DND-41 (cell line): Measurements from ENCODE around the gene PTGES2.

Experiments
- ATAC-seq: fragments of 200-7000 bp; cut with Tn5 transposase; 3 replicates; pipeline ENCODE4 v1.9.1; 2021; ENCODE audit warnings: low read depth; ENCODE audit not compliant: insufficient read depth
- DNase-seq: peaks from one replicate; pipeline ENCODE4 v3.0.0-alpha.2; 2020
- H2AFZ ChIP-seq: 2 replicates; pipeline ENCODE4 v1.6.0; 2012; ENCODE audit warnings: low read depth, low read length
- H3K27ac ChIP-seq: 2 replicates; pipeline ENCODE4 v1.5.1; 2012; ENCODE audit warnings: low read length, inconsistent platforms
- H3K27me3 ChIP-seq: fragments of 200-600 bp; sonication (generic); 2 replicates; pipeline ENCODE4 v1.6.0; 2012; ENCODE audit warnings: low read length, mild to moderate bottlenecking, inconsistent platforms; ENCODE audit not compliant: insufficient read depth, poor library complexity
- H3K36me3 ChIP-seq: 2 replicates; pipeline ENCODE4 v1.5.1; 2012; ENCODE audit warnings: low read length, inconsistent platforms; ENCODE audit not compliant: insufficient read depth
- H3K4me1 ChIP-seq: 2 replicates; pipeline ENCODE4 v1.5.1; 2012; ENCODE audit warnings: mild to moderate bottlenecking, low read length; ENCODE audit not compliant: insufficient read depth
- H3K4me2 ChIP-seq: 2 replicates; pipeline ENCODE4 v1.6.0; 2012; ENCODE audit warnings: mild to moderate bottlenecking, moderate library complexity, low read length, inconsistent platforms; ENCODE audit not compliant: insufficient read depth
- H3K4me3 ChIP-seq, 2 experiments: fragments of 200-600 bp in 1 of 2; shearing (Covaris generic) in 1 of 2; 2 replicates each; pipeline ENCODE4 v1.5.1; 2012 to 2016; ENCODE audit warnings: inconsistent platforms in 2 of 2, low read length in 2 of 2, mild to moderate bottlenecking in 2 of 2, low read depth in 1 of 2, moderate library complexity in 1 of 2
- H3K79me2 ChIP-seq: 2 replicates; pipeline ENCODE4 v1.6.0; 2012; ENCODE audit warnings: low read length, inconsistent platforms; ENCODE audit not compliant: insufficient read depth
- H3K9ac ChIP-seq: 2 replicates; pipeline ENCODE4 v1.6.0; 2012; ENCODE audit warnings: low read depth, mild to moderate bottlenecking, inconsistent platforms, low read length, moderate library complexity
- H3K9me3 ChIP-seq: 2 replicates; pipeline ENCODE4 v1.5.1; 2012; ENCODE audit warnings: low read length, moderate library complexity, mild to moderate bottlenecking, inconsistent platforms; ENCODE audit not compliant: insufficient read depth, severe bottlenecking
- H4K20me1 ChIP-seq: 2 replicates; pipeline ENCODE4 v1.6.0; 2012; ENCODE audit warnings: low read length; ENCODE audit not compliant: insufficient read depth
- CTCF ChIP-seq: IDR thresholded peaks from 2 replicates; pipeline ENCODE4 v1.5.1; 2012; ENCODE audit warnings: borderline replicate concordance, low read length, moderate library complexity, mild to moderate bottlenecking; ENCODE audit not compliant: poor library complexity, severe bottlenecking; ENCODE audit errors: extremely low read depth
- EZH2 ChIP-seq: IDR thresholded peaks from 3 replicates; pipeline ENCODE4 v1.6.1; 2012; ENCODE audit warnings: borderline replicate concordance, low read depth, mild to moderate bottlenecking, moderate library complexity, low read length, inconsistent platforms; ENCODE audit not compliant: severe bottlenecking

PTGES2 gene

GRCh38 chr9:128089299-128089698 is 38.2 kb downstream of the PTGES2 start:
- Histone ChIP-seq H3K9me3 (no peaks in the 10 kb centered on the region), H3K36me3 (peaks cover 13% of the 10 kb centered on the region), H3K4me2 (no peak overlapping the region), H3K4me3 (no peak overlapping the region), H3K27me3 (no peaks in the 10 kb centered on the region), H3K79me2 (peaks cover 81% of the 10 kb centered on the region), H2AFZ (no peak overlapping the region), H3K9ac (no peak overlapping the region), H3K27ac (no peak overlapping the region), H3K4me1 (peaks cover 39% of the 10 kb centered on the region), H4K20me1 (no peaks in the 10 kb centered on the region)
- ATAC-seq: no peak
- DNase-seq: no peak
- TF ChIP-seq CTCF (no peak), EZH2 (no peak)

DNA sequence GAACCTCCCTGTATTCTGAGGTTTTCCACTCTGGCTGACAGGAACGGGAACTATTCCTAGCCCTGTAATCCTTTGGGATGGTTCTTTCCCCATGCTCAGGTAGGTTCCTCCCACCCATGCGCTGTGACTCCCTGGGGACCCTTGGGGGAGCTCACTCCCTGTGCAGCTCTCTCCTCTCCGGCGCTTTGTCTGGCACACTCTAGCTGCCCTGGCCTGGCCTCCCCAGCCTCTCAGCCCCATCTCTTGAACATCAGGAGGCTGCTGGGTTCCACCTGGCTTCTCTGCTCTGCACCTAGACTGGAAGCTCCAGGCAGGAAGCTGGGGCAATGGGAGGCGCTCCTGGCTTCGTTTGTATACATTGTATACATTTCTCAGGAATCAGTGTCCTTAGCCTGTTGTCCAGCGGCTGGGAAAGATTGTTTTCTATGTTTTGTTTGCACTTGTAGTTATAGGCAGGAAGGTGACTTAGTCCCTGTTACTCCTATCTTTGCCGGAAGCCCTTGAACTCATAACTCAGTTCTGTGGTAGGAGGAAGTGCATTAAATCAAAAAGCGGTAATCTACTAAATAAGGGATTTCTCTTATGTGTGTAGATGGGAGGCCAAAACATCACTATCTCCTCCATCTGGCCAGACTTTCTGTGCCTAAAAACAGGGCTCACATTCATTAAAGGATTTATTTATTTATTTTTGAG is 39.1 kb downstream of the PTGES2 start:
- peaks cover 30% of the 10 kb centered on the region for H3K4me1 ChIP-seq
- H3K4me3 ChIP-seq: no peak overlapping the region
- H3K4me2 ChIP-seq: no peak overlapping the region
- H2AFZ ChIP-seq: no peak overlapping the region
- H3K9ac ChIP-seq: no peak overlapping the region
- H3K27me3 ChIP-seq: no peaks in the 10 kb centered on the region
- H4K20me1 ChIP-seq: no peaks in the 10 kb centered on the region
- H3K27ac ChIP-seq: no peak overlapping the region
- H3K36me3 ChIP-seq: peaks cover 12% of the 10 kb centered on the region
- TF ChIP-seq EZH2 (no peak), CTCF (no peak)
- peaks cover 85% of the 10 kb centered on the region for H3K79me2 ChIP-seq
- H3K9me3 ChIP-seq: no peaks in the 10 kb centered on the region
- ATAC-seq (no peak), DNase-seq (no peak)

- Histone ChIP-seq H3K9me3 (no peaks in the 10 kb centered on the region), H3K4me2 (no peak overlapping the region), H3K27ac (no peak overlapping the region), H3K36me3 (peaks cover 12% of the 10 kb centered on the region), H4K20me1 (no peaks in the 10 kb centered on the region), H3K4me1 (peaks cover 18% of the 10 kb centered on the region), H3K4me3 (no peak overlapping the region), H3K9ac (no peak overlapping the region), H2AFZ (no peak overlapping the region), H3K79me2 (peaks cover 76% of the 10 kb centered on the region), H3K27me3 (no peaks in the 10 kb centered on the region)
- ATAC-seq (no peak), DNase-seq (no peak)
- TF ChIP-seq CTCF (no peak), EZH2 (no peak)
Measured at GRCh38 chr9:128087262-128087661, 40.3 kb downstream of the PTGES2 start.

DNA sequence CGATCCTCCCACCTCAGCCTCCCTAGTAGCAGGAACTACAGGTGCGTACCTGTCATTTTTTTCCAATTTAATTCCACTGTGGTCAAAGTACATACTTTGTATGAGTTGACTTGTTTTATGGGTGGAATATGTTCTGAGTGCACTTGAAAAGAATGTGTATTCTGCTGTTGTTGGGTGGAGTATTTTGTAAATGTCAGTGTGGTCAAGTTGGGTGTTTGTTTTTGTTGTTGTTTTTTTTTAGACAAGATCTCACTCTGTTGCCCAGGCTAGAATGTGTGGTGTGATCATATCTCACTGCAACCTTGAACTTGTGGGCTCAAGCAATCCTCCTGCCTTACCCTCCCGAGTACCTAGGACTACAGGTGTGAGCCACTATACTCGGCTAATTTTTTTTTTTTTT is 41.6 kb downstream of the PTGES2 start:
- H3K27ac ChIP-seq: no peak overlapping the region
- peaks cover 75% of the 10 kb centered on the region for H3K79me2 ChIP-seq
- H3K27me3 ChIP-seq: no peaks in the 10 kb centered on the region
- H2AFZ ChIP-seq: no peak overlapping the region
- DNase-seq (no peak), ATAC-seq (no peak)
- peaks cover 5% of the 10 kb centered on the region for H3K4me1 ChIP-seq
- no peak overlapping the region for H3K9ac ChIP-seq
- no peaks in the 10 kb centered on the region for H3K9me3 ChIP-seq
- peaks cover 9% of the 10 kb centered on the region for H3K36me3 ChIP-seq
- no peak for TF ChIP-seq EZH2
- TF ChIP-seq CTCF: no peak
- H3K4me3 ChIP-seq: no peak overlapping the region
- no peak overlapping the region for H3K4me2 ChIP-seq
- H4K20me1 ChIP-seq: no peaks in the 10 kb centered on the region
